ENCODE measurements around the gene SAMD9L.

DNA sequence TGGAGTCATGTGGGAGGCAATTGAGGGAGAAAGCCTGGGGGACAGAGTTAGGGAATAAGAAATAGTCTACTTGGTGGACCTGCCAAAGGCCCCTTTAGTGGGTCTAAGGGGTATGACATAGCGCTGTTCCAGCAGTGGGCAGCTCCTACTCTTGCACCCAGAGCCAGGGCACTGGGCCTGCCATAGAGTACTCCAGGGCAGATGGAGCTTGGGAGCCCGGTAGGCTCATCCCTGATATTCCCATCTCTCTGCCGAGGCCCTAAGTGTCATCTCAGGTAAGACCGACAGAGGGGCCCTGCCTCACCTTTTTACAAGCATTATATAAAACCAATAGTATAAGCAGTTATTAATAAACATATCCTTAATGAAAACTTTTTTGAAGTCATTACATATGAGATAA lies 9.6 kb downstream of the SAMD9L start:
- TF ChIP-seq POLR2AphosphoS5 (IDR thresholded peaks at IDR 0.05; ENCODE audit: low read depth, low read length), result no peak
- no peak for TF ChIP-seq POLR2A (IDR thresholded peaks at IDR 0.05; ENCODE audit: low read depth, low read length)

Data from GM12892 (cell line).